ENCODE results near the gene TM4SF5.
A peak's percentile ranks its signal among the peaks of the same experiment; 100 is the strongest.

Gene TM4SF5

DNA sequence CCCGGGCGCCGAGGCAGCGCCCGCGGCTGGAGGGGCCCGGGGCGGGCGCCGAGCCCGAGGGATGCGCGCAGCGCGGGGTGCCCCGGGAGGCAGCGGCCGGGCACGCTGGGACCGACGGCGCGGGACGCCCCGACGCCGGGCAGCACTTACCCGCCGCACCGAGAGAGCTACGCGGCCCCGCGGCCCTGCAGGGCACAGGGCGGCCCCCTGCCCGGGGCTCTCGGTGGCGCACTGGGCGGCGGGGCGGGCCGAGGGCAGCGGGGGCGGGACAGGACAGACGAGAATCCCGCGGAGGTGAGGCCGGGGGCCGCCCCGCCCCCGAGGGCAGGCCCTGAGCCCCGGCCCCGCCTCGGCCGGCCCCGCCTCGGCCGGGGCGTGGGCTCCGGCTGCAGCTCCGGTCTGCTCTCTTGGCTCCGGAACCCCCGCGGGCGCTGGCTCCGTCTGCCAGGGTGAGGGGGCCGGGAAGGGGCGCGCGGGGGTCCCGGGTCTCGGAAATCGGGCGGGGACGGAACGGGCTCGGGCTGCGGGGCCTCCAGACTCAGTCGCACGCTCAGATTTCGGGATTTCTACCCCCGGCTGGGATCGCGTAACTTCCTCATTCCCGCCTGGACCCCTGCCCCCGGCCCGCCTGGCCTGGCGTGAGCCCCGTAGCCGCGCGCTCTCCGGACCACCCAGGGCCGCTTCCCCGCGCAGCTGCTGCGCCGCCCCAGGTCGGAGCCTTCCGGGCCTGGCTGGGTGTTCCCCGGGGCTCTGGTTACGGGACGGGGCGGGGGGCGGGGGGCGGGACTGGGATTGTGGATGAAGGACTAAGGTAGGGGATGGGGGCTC lies 35.3 kb downstream of the TM4SF5 start, which contains the start of gene PLD2:
Gene PLD2, plus strand, starts transcription at position 376 of the 828 bp plus-strand sequence. CDS start 621 bp downstream, outside the sequence.
- TF ChIP-seq CTCF (conservative IDR thresholded peaks at IDR 0.05) (no peak), ZFX (IDR thresholded peaks at IDR 0.05) (peak; percentile 85; the same call in 1 of the 2 replicates)
- H3K27ac ChIP-seq = peak within 1 kb of the TSS; percentile 77

- H3K27ac ChIP-seq = peak overlapping the region; percentile 77
- TF ChIP-seq ZFX (IDR thresholded peaks at IDR 0.05) (no peak), CTCF (conservative IDR thresholded peaks at IDR 0.05) (no peak)
Observed at GRCh38 chr17:4807605-4808377, 36.1 kb downstream of the TM4SF5 start.

- TF ChIP-seq ZFX (IDR thresholded peaks at IDR 0.05) (no peak), CTCF (conservative IDR thresholded peaks at IDR 0.05) (no peak)
- H3K27ac ChIP-seq = peak overlapping the region; percentile 77
Observed at GRCh38 chr17:4808378-4808767, 36.7 kb downstream of the TM4SF5 start.

GRCh38 chr17:4810696-4811290 lies 39.1 kb downstream of the TM4SF5 start:
- H3K27ac ChIP-seq = no peak overlapping the region
- TF ChIP-seq ZFX (IDR thresholded peaks at IDR 0.05) (no peak), CTCF (conservative IDR thresholded peaks at IDR 0.05) (no peak)

DNA sequence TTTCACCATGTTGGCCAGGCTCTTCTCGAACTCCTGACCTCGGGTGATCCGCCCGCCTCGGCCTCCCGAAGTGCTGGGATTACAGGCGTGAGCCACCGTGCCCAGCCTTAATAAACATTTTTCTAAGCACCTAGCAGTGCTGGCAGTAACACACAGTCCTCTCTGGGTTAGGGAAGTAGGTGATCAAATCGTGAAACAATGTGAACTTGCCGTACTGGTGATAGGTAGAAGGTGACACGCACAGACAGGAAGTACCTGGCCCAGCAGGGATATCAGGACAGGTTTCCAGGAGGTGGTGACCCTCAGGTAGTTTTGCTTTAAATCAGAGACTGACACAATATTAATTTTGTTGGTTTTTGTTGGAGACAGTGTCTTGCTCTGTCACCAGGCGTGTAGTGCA lies 39.8 kb downstream of the TM4SF5 start:
- TF ChIP-seq ZFX (IDR thresholded peaks at IDR 0.05) = no peak
- no peak for TF ChIP-seq CTCF (conservative IDR thresholded peaks at IDR 0.05)
- no peak overlapping the region for H3K27ac ChIP-seq

DNA sequence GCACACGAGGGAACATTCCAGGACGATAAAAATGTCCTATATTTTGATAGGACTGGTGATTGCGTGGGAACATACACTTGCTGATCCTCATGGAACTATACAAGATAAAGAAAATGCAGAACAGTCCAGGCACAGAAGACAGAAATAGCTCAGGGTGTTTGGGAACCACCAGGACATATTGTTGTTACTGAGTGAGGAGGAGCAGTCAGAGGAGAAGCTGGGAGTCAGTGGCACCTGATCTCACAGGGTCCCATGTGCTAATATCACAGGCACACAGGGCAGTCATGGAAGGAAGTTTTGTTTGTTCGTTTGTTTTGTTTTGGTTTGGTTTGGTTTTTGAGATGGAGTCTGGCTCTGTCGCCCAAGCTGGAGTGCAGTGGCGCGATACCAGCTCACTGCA lies 41.0 kb downstream of the TM4SF5 start:
- TF ChIP-seq CTCF (conservative IDR thresholded peaks at IDR 0.05) (no peak), ZFX (IDR thresholded peaks at IDR 0.05) (no peak)
- H3K27ac ChIP-seq = no peak overlapping the region

Data from C4-2B (cell line).